Smooth muscle cell (in vitro differentiated cells): Measurements from ENCODE around the gene CD101. TPM values are rescaled to one million over a fixed set of nuclear protein-coding genes. Genes with fewer than 3 reads are reported as not detected.
A peak's percentile ranks its signal among the peaks of the same experiment; 100 is the strongest.

Source experiments
- DNase-seq: peaks from one replicate; lab custom pipeline; 2025; ENCODE audit not compliant: unreplicated experiment; lab: John Stamatoyannopoulos, UW
- H2AFZ ChIP-seq: fragments of 200-600 bp; sonication (generic); 2 replicates; pipeline ENCODE4 v1.6.0; 2016; ENCODE audit warnings: antibody characterized with exemption, low read depth, mild to moderate bottlenecking
- H3F3A ChIP-seq: fragments of 200-600 bp; sonication (generic); 2 replicates; pipeline ENCODE4 v1.6.0; 2017; ENCODE audit warnings: antibody characterized with exemption, low read depth
- H3K27ac ChIP-seq: fragments of 200-600 bp; sonication (generic); 2 replicates; pipeline ENCODE4 v1.5.1; 2016; ENCODE audit warnings: low read depth, mild to moderate bottlenecking
- H3K27me3 ChIP-seq: fragments of 200-600 bp; sonication (generic); 2 replicates; pipeline ENCODE4 v1.6.1; 2016; ENCODE audit warnings: low read depth, mild to moderate bottlenecking
- H3K36me3 ChIP-seq: fragments of 200-600 bp; sonication (generic); 2 replicates; pipeline ENCODE4 v1.5.1; 2016; ENCODE audit warnings: low read depth
- H3K4me1 ChIP-seq: fragments of 200-600 bp; sonication (generic); 2 replicates; pipeline ENCODE4 v1.5.1; 2016; ENCODE audit warnings: low read depth
- H3K4me2 ChIP-seq: fragments of 200-600 bp; sonication (generic); 2 replicates; pipeline ENCODE4 v1.6.0; 2016; ENCODE audit warnings: mild to moderate bottlenecking
- H3K4me3 ChIP-seq: fragments of 200-600 bp; sonication (generic); 2 replicates; pipeline ENCODE4 v1.5.1; 2016; ENCODE audit warnings: mild to moderate bottlenecking
- H3K79me2 ChIP-seq: fragments of 200-600 bp; sonication (generic); 2 replicates; pipeline ENCODE4 v1.6.0; 2016; ENCODE audit warnings: low read depth, mild to moderate bottlenecking
- H3K9ac ChIP-seq: fragments of 200-600 bp; sonication (generic); 2 replicates; pipeline ENCODE4 v1.6.0; 2016; ENCODE audit warnings: low read depth
- H3K9me3 ChIP-seq: fragments of 200-600 bp; sonication (generic); replicated peaks from 2 replicates; pipeline ENCODE4 v1.5.1; 2016; ENCODE audit warnings: low read depth
- H4K20me1 ChIP-seq: fragments of 200-600 bp; sonication (generic); 2 replicates; pipeline ENCODE4 v1.6.0; 2016; ENCODE audit warnings: low read depth
- CTCF ChIP-seq: fragments of 200-600 bp; sonication (generic); IDR thresholded peaks from 2 replicates; pipeline ENCODE4 v1.5.1; 2017; ENCODE audit warnings: borderline replicate concordance, mild to moderate bottlenecking, antibody characterized with exemption; ENCODE audit not compliant: insufficient read depth, poor library complexity, severe bottlenecking
- WGBS: methylation state at CpG from one replicate; pipeline ENCODE4 v1.1.7; 2016; ENCODE audit warnings: low lambda C conversion rate; 5-methylcytosine and 5-hydroxymethylcytosine counted together
- polyA plus RNA-seq: library from polyadenylated mRNA; unstranded; fragments of >200 nt; fragmentation: Nextera tagmentation; extraction: Ambion mirVana; gene quantifications from 2 replicates; pipeline ENCODE4 v1.2.1, GENCODE V29; 2016
- total RNA-seq: library from RNA; depleted of rRNA; stranded (reverse); fragments of >200 nt; gene quantifications from 2 replicates; pipeline ENCODE4 v1.2.3, GENCODE V29; 2014

The CD101 gene
- total and polyA plus RNA-seq, 2 experiments from 2014 or later, result 0.85 to 2.0 TPM

- no peak for TF ChIP-seq CTCF
- no peaks in the 10 kb centered on the region for H3K27me3 ChIP-seq
- no peak overlapping the region for H3K9ac ChIP-seq
- no peaks in the 10 kb centered on the region for H3K79me2 ChIP-seq
- H3K4me3 ChIP-seq, result no peak overlapping the region
- H4K20me1 ChIP-seq, result no peaks in the 10 kb centered on the region
- H2AFZ ChIP-seq, result no peak overlapping the region
- no peak overlapping the region for H3K27ac ChIP-seq
- no peak overlapping the region for H3K4me2 ChIP-seq
- H3F3A ChIP-seq, result no peaks in the 10 kb centered on the region
- no peaks in the 10 kb centered on the region for H3K9me3 ChIP-seq
- 88% methylated on average over 2 of the region's 2 CpGs for WGBS
- no peaks in the 10 kb centered on the region for H3K36me3 ChIP-seq
- H3K4me1 ChIP-seq, result no peaks in the 10 kb centered on the region
- no peak for DNase-seq
Measured at GRCh38 chr1:117047271-117047670, 45.7 kb downstream of the CD101 start.

- Histone ChIP-seq H3K27ac (no peak overlapping the region), H3K4me2 (no peak overlapping the region), H4K20me1 (no peaks in the 10 kb centered on the region), H3K9ac (no peak overlapping the region), H3K79me2 (no peaks in the 10 kb centered on the region), H3K27me3 (no peaks in the 10 kb centered on the region), H3F3A (no peaks in the 10 kb centered on the region), H3K4me1 (no peaks in the 10 kb centered on the region), H3K9me3 (no peaks in the 10 kb centered on the region), H3K36me3 (no peaks in the 10 kb centered on the region), H3K4me3 (no peak overlapping the region), H2AFZ (no peak overlapping the region)
- WGBS, result 93% methylated on average over 5 of the region's 5 CpGs
- DNase-seq, result no peak
- TF ChIP-seq CTCF, result no peak
Measured at GRCh38 chr1:117049857-117050256, 48.3 kb downstream of the CD101 start.

GRCh38 chr1:117051224-117052064, 49.9 kb downstream of the CD101 start:
- Histone ChIP-seq H3K9ac (no peak overlapping the region), H3K27me3 (no peaks in the 10 kb centered on the region), H2AFZ (peak overlapping the region; percentile 40), H4K20me1 (no peaks in the 10 kb centered on the region), H3K4me3 (no peak overlapping the region), H3F3A (no peaks in the 10 kb centered on the region), H3K79me2 (no peaks in the 10 kb centered on the region), H3K27ac (peak overlapping the region; percentile 7), H3K9me3 (no peaks in the 10 kb centered on the region), H3K4me1 (no peaks in the 10 kb centered on the region), H3K4me2 (peak overlapping the region; percentile 50), H3K36me3 (no peaks in the 10 kb centered on the region)
- TF ChIP-seq CTCF, result no peak
- WGBS, result 62% methylated on average over 8 of the region's 8 CpGs
- no peak for DNase-seq

- Histone ChIP-seq H3K27me3 (no peaks in the 10 kb centered on the region), H4K20me1 (no peaks in the 10 kb centered on the region)
- DNase-seq, result no peak
Measured at GRCh38 chr1:117054068-117054467, 52.5 kb downstream of the CD101 start.

More at GRCh38 chr1:117054068-117054467, 52.5 kb downstream of the CD101 start:
- H3F3A ChIP-seq, result peaks cover 1% of the 10 kb centered on the region
- no peak overlapping the region for H3K4me2 ChIP-seq
- H3K4me3 ChIP-seq, result no peak overlapping the region
- no peak overlapping the region for H2AFZ ChIP-seq
- H3K4me1 ChIP-seq, result peaks cover 4% of the 10 kb centered on the region
- H3K36me3 ChIP-seq, result no peaks in the 10 kb centered on the region
- H3K9ac ChIP-seq, result no peak overlapping the region
- H3K27ac ChIP-seq, result no peak overlapping the region
- no peaks in the 10 kb centered on the region for H3K79me2 ChIP-seq
- no peak for TF ChIP-seq CTCF
- no peaks in the 10 kb centered on the region for H3K9me3 ChIP-seq
